ENCODE data around the gene GNAQ.

- TF ChIP-seq CHD2 (IDR thresholded peaks at IDR 0.05; ENCODE audit: low read length, partially characterized antibody): no peak
- TF ChIP-seq RAD21 (conservative IDR thresholded peaks at IDR 0.05 in 1 of 2, IDR thresholded peaks at IDR 0.05 in 1 of 2): no peak
- TF ChIP-seq RCOR1 (IDR thresholded peaks at IDR 0.05; ENCODE audit: low read depth, low read length): no peak
- TF ChIP-seq CEBPB (IDR thresholded peaks at IDR 0.05): no peak
- no peak for TF ChIP-seq CTCF (IDR thresholded peaks at IDR 0.05)
Observed at GRCh38 chr9:77865385-77866047, 166.1 kb downstream of the GNAQ start.
